ENCODE measurements around the gene CARNS1.

Gene CARNS1

GRCh38 chr11:67410984-67411784 is 4.3 kb upstream of the CARNS1 start:
- peaks cover 0 to 64% (median under 1%) of the 10 kb centered on the region in 11 experiments; a peak in 10 of 22 replicates for H4K20me1 ChIP-seq
- H3K27me3 ChIP-seq = peaks cover 16 to 32% (median 29%) of the 10 kb centered on the region in 11 experiments
- H3K36me3 ChIP-seq = peaks cover 0 to under 1% (median 0%) of the 10 kb centered on the region in 11 experiments; a peak in 1 of 22 replicates
- H3K9ac ChIP-seq = peak overlapping the region in 3 of 11 experiments; percentile 26 to 77 (median 67); a peak in 4 of 22 replicates
- no peaks in the 10 kb centered on the region for H3K9me3 ChIP-seq (replicated peaks in 1 of 11)
- no peak overlapping the region for H3K4me3 ChIP-seq
- H3K27ac ChIP-seq = peak overlapping the region in 1 of 11 experiments; percentile 87; a peak in 1 of 22 replicates
- peaks cover 63 to 100% (median 94%) of the 10 kb centered on the region in 10 experiments for H3K4me1 ChIP-seq
- no peak for TF ChIP-seq Cebpa-rat (IDR thresholded peaks at IDR 0.05)
- H3K4me2 ChIP-seq = peak overlapping the region in 10 of 11 experiments; percentile 77 to 100 (median 98); a peak in 19 of 22 replicates

- Histone ChIP-seq H3K9me3 (replicated peaks in 1 of 11) (no peaks in the 10 kb centered on the region), H3K36me3 (no peaks in the 10 kb centered on the region), H3K4me1 (peaks cover 63 to 100% (median 94%) of the 10 kb centered on the region in 10 experiments), H3K4me2 (peak overlapping the region in 9 of 11 experiments; percentile 37 to 100 (median 98); a peak in 18 of 22 replicates), H3K27ac (no peak overlapping the region), H4K20me1 (peaks cover 0 to 60% (median 0%) of the 10 kb centered on the region in 11 experiments; a peak in 9 of 22 replicates), H3K9ac (peak overlapping the region in 1 of 11 experiments; percentile 29; a peak in 1 of 22 replicates), H3K27me3 (peaks cover 16 to 34% (median 31%) of the 10 kb centered on the region in 11 experiments), H3K4me3 (no peak overlapping the region)
- TF ChIP-seq Cebpa-rat (IDR thresholded peaks at IDR 0.05) = no peak
These were observed 3.7 kb upstream of the CARNS1 start for GRCh38 chr11:67411785-67412152.

- Histone ChIP-seq H3K36me3 (no peaks in the 10 kb centered on the region), H3K4me1 (peaks cover 63 to 100% (median 94%) of the 10 kb centered on the region in 10 experiments), H3K27ac (no peak overlapping the region), H3K4me2 (peak overlapping the region; percentile 28 to 100 (median 97); a peak in 21 of 22 replicates), H3K4me3 (no peak overlapping the region), H3K9me3 (replicated peaks in 1 of 11) (no peaks in the 10 kb centered on the region), H4K20me1 (peaks cover 0 to 60% (median 0%) of the 10 kb centered on the region in 11 experiments; a peak in 8 of 22 replicates), H3K9ac (peak overlapping the region in 2 of 11 experiments; percentile 12 to 29; a peak in 3 of 22 replicates), H3K27me3 (peaks cover 16 to 39% (median 31%) of the 10 kb centered on the region in 11 experiments)
- TF ChIP-seq Cebpa-rat (IDR thresholded peaks at IDR 0.05) = no peak
These were observed 2.8 kb upstream of the CARNS1 start for GRCh38 chr11:67412495-67413179.

GRCh38 chr11:67413266-67413849 is 2.1 kb upstream of the CARNS1 start:
- H4K20me1 ChIP-seq = peaks cover 0 to 63% (median 0%) of the 10 kb centered on the region in 11 experiments; a peak in 9 of 22 replicates
- peak overlapping the region; percentile 28 to 100 (median 97); a peak in 20 of 22 replicates for H3K4me2 ChIP-seq
- H3K4me3 ChIP-seq = no peak overlapping the region
- H3K4me1 ChIP-seq = peaks cover 63 to 100% (median 94%) of the 10 kb centered on the region in 10 experiments
- no peaks in the 10 kb centered on the region for H3K9me3 ChIP-seq (replicated peaks in 1 of 11)
- TF ChIP-seq Cebpa-rat (IDR thresholded peaks at IDR 0.05) = no peak
- H3K27me3 ChIP-seq = peaks cover 16 to 46% (median 31%) of the 10 kb centered on the region in 11 experiments
- H3K36me3 ChIP-seq = no peaks in the 10 kb centered on the region
- H3K27ac ChIP-seq = no peak overlapping the region
- H3K9ac ChIP-seq = peak overlapping the region in 3 of 11 experiments; percentile 10 to 29 (median 12); a peak in 4 of 22 replicates

- Histone ChIP-seq H3K4me3 (peak overlapping the region in 3 of 10 experiments; percentile 3 to 26 (median 17); a peak in 1 of 20 replicates), H3K4me2 (peak overlapping the region; percentile 77 to 100 (median 99)), H3K36me3 (no peaks in the 10 kb centered on the region), H3K4me1 (peaks cover 69 to 97% (median 88%) of the 10 kb centered on the region in 10 experiments), H3K9ac (peak overlapping the region in 7 of 11 experiments; percentile 15 to 92 (median 28); a peak in 10 of 22 replicates), H3K27me3 (peaks cover 16 to 46% (median 31%) of the 10 kb centered on the region in 11 experiments), H4K20me1 (peaks cover 0 to 44% (median 0%) of the 10 kb centered on the region in 11 experiments; a peak in 10 of 22 replicates), H3K9me3 (replicated peaks in 1 of 11) (no peaks in the 10 kb centered on the region), H3K27ac (peak overlapping the region in 6 of 11 experiments; percentile 25 to 59 (median 44); a peak in 7 of 22 replicates)
- TF ChIP-seq Cebpa-rat (IDR thresholded peaks at IDR 0.05) = peak in 2 of 11 experiments; percentile 37 to 80; a peak in 3 of 22 replicates
These were observed 1.2 kb downstream of the CARNS1 start for GRCh38 chr11:67416416-67417335.

- H3K36me3 ChIP-seq = no peaks in the 10 kb centered on the region
- peak overlapping the region; percentile 77 to 100 (median 99) for H3K4me2 ChIP-seq
- H3K4me1 ChIP-seq = peaks cover 67 to 89% (median 81%) of the 10 kb centered on the region in 10 experiments
- peak overlapping the region in 5 of 11 experiments; percentile 17 to 92 (median 66); a peak in 6 of 22 replicates for H3K9ac ChIP-seq
- H3K27me3 ChIP-seq = peaks cover 16 to 43% (median 31%) of the 10 kb centered on the region in 11 experiments
- peak overlapping the region in 3 of 10 experiments; percentile 3 to 26 (median 17); a peak in 1 of 20 replicates for H3K4me3 ChIP-seq
- no peaks in the 10 kb centered on the region for H3K9me3 ChIP-seq (replicated peaks in 1 of 11)
- peak overlapping the region in 6 of 11 experiments; percentile 25 to 59 (median 44); a peak in 7 of 22 replicates for H3K27ac ChIP-seq
- TF ChIP-seq Cebpa-rat (IDR thresholded peaks at IDR 0.05) = no peak
- H4K20me1 ChIP-seq = peaks cover 0 to 41% (median 0%) of the 10 kb centered on the region in 11 experiments; a peak in 10 of 22 replicates
These were observed 1.9 kb downstream of the CARNS1 start for GRCh38 chr11:67417425-67417824.

Data from BLaER1 treated with 17β-estradiol and CSF1 and Interleukin-3, amounts not matched to agents 10 nM and 100 nM (cell line).